Suprapubic skin (tissue), 3 donors: ENCODE results near the gene MICAL2.

Source experiments
- CTCF ChIP-seq, 2 donors: fragments of 200-600 bp in 1 of 2; fragments of 450-650 bp in 1 of 2; sonication (generic) in 1 of 2; IDR thresholded peaks; one replicate each; pipeline ENCODE4 v1.5.1; 2016 to 2019; ENCODE audit warnings: antibody characterized with exemption in 2 of 2, mild to moderate bottlenecking in 1 of 2, moderate library complexity in 1 of 2
- POLR2A ChIP-seq, 2 donors: fragments of 450-650 bp; IDR thresholded peaks; one replicate each; pipeline ENCODE4 v1.6.1; 2017; ENCODE audit warnings: antibody characterized with exemption in 2 of 2, mild to moderate bottlenecking in 2 of 2, moderate library complexity in 2 of 2

GRCh38 chr11:12241971-12242672 is 131.7 kb downstream of the MICAL2 start:
- TF ChIP-seq CTCF (IDR thresholded peaks at IDR 0.05), result no peak
- TF ChIP-seq POLR2A (IDR thresholded peaks at IDR 0.05), result no peak
